ENCODE results near the gene CAV2.

DNA sequence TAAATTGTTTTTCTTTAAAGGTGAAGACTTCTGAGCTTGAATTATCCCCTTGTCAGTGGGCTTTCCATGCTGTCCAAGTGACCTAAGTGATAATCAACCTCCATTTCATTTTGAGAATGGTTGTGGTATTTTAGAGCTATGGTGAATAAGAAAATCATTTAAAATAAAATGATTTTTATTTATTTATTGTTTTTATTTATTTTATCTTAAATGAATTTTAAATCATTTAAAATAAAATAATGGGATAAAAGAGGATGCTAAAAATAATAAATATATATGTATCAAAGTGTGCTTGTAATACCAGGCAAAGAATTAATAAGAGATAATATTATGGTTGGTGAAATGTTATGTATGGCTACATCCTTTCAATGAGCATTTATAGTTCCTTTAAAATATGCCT lies 49.8 kb downstream of the CAV2 start:
- TF ChIP-seq, protein P1, sequence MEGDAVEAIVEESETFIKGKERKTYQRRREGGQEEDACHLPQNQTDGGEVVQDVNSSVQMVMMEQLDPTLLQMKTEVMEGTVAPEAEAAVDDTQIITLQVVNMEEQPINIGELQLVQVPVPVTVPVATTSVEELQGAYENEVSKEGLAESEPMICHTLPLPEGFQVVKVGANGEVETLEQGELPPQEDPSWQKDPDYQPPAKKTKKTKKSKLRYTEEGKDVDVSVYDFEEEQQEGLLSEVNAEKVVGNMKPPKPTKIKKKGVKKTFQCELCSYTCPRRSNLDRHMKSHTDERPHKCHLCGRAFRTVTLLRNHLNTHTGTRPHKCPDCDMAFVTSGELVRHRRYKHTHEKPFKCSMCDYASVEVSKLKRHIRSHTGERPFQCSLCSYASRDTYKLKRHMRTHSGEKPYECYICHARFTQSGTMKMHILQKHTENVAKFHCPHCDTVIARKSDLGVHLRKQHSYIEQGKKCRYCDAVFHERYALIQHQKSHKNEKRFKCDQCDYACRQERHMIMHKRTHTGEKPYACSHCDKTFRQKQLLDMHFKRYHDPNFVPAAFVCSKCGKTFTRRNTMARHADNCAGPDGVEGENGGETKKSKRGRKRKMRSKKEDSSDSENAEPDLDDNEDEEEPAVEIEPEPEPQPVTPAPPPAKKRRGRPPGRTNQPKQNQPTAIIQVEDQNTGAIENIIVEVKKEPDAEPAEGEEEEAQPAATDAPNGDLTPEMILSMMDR (conservative IDR thresholded peaks at IDR 0.05) = no peak
- TF ChIP-seq ZFX (IDR thresholded peaks at IDR 0.05) = no peak
